GM12891 (cell line): ENCODE data around the gene IQUB.

Experiments
- DNase-seq: peaks from one replicate; pipeline ENCODE4 v3.0.0; 2011; ENCODE audit warnings: low spot score; ENCODE audit not compliant: insufficient read length
- FAIRE-seq: peaks from 2 replicates; lab custom pipeline; 2011; peaks lifted over from hg19 to GRCh38; lab: Jason Lieb, UNC
- PAX5 ChIP-seq: IDR thresholded peaks from 2 replicates; pipeline ENCODE4 v1.6.1; 2011; ENCODE audit warnings: low read length, moderate library complexity, mild to moderate bottlenecking; ENCODE audit not compliant: insufficient read depth, severe bottlenecking
- POLR2A ChIP-seq: IDR thresholded peaks from 2 replicates; pipeline ENCODE4 v1.6.1; 2011; ENCODE audit warnings: low read depth, low read length, control low read depth
- POLR2AphosphoS5 ChIP-seq: IDR thresholded peaks from 2 replicates; pipeline ENCODE4 v1.6.1; 2011; ENCODE audit warnings: low read depth, low read length, control low read depth
- POU2F2 ChIP-seq: IDR thresholded peaks from 2 replicates; pipeline ENCODE4 v1.6.1; 2011; ENCODE audit warnings: low read depth, mild to moderate bottlenecking, control low read depth, low read length, moderate library complexity
- SPI1 ChIP-seq: IDR thresholded peaks from 2 replicates; pipeline ENCODE4 v1.6.1; 2011; ENCODE audit warnings: low read depth, low read length, control low read depth
- TAF1 ChIP-seq: IDR thresholded peaks from 2 replicates; pipeline ENCODE4 v1.6.1; 2011; ENCODE audit warnings: low read depth, low read length, control low read depth

Gene IQUB

GRCh38 chr7:123437447-123437995 is 96.9 kb downstream of the IQUB start:
- FAIRE-seq (no peak), DNase-seq (no peak)
- TF ChIP-seq POLR2AphosphoS5 (no peak), PAX5 (no peak), SPI1 (no peak), POLR2A (no peak), POU2F2 (no peak), TAF1 (no peak)

GRCh38 chr7:123435080-123435700 is 99.2 kb downstream of the IQUB start:
- FAIRE-seq (no peak), DNase-seq (no peak)
- TF ChIP-seq PAX5 (no peak), POU2F2 (no peak), SPI1 (no peak), TAF1 (no peak), POLR2A (no peak), POLR2AphosphoS5 (no peak)

GRCh38 chr7:123433665-123434064 is 100.7 kb downstream of the IQUB start:
- no peak for FAIRE-seq

GRCh38 chr7:123432601-123433000 is 101.8 kb downstream of the IQUB start:
- DNase-seq (no peak), FAIRE-seq (no peak)
- TF ChIP-seq PAX5 = no peak
- TF ChIP-seq TAF1 = no peak
- no peak for TF ChIP-seq POLR2AphosphoS5
- no peak for TF ChIP-seq POU2F2
- no peak for TF ChIP-seq SPI1
- TF ChIP-seq POLR2A = no peak

More at GRCh38 chr7:123433665-123434064, 100.7 kb downstream of the IQUB start:
- TF ChIP-seq TAF1 (no peak), POLR2AphosphoS5 (no peak), POLR2A (no peak), POU2F2 (no peak)
- no peak for DNase-seq

DNA sequence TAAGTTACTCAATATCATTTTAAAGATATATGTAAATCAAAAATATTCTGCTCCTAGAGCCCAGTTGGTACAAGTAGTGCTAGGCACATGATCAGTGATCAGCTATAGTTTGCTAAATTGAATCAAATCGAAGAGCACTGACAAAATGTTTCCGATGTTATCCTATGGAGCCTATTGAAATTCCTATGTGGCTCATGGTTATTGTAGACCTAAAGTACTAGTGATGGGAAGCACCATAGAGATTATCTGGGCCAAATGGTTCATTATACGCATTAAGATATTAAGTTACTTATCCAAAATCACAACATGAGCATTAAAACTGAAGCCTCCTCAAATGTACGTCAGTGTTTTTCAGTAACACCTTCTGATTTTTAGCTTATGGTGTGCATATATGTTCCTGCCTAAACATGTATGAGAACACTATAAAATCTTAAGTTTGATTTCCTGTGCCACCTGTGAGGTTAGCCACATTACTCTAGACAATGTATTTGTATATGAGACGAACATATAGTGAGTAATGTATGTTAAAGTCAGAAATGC is 103.2 kb downstream of the IQUB start:
- TF ChIP-seq SPI1 = no peak
- DNase-seq (no peak), FAIRE-seq (no peak)

GRCh38 chr7:123425246-123425645 is 109.1 kb downstream of the IQUB start:
- TF ChIP-seq POLR2AphosphoS5 (no peak), POLR2A (no peak), SPI1 (no peak), TAF1 (no peak), POU2F2 (no peak), PAX5 (no peak)
- DNase-seq = no peak
- no peak for FAIRE-seq

DNA sequence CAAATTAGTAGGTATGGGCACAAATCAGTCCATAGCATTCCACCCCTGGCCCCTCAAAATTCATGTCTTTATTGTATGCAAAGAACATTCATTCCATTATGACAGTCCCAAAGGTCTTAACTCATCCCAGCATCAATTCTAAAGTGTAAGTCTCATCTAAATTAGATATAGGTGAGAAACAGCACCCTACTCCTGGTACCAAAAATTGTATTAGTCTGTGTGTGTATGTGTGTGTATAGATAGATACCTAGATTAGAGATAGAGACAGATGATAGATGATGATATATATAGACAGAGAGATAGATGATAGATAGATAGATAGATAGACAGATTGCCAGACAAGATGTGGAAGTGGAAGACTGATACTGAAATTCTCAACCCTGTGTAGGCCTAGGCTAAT is 109.9 kb downstream of the IQUB start:
- FAIRE-seq (no peak), DNase-seq (no peak)
- TF ChIP-seq TAF1 (no peak), POLR2AphosphoS5 (no peak), SPI1 (no peak), POLR2A (no peak), PAX5 (no peak), POU2F2 (no peak)

DNA sequence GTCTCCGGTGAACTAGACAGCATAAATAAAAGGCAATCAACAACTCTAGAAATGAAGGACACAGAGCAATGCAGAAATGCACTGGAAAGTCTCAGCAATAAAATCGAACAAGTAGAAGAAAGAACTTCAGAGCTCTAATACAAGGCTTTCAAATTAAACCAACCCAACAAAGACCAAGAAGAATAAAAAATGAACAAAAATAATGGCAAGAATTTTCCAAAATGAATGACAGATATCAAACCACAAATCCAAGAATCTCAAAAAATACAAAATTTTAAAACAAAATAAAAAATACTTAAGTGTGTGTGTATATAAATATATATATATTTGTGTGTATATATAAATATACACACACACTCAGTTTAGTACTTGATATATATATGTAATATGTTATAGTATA is 110.8 kb downstream of the IQUB start:
- FAIRE-seq = no peak
- DNase-seq = no peak
- TF ChIP-seq SPI1 (no peak), PAX5 (no peak), POLR2AphosphoS5 (no peak), POLR2A (no peak), TAF1 (no peak), POU2F2 (no peak)

DNA sequence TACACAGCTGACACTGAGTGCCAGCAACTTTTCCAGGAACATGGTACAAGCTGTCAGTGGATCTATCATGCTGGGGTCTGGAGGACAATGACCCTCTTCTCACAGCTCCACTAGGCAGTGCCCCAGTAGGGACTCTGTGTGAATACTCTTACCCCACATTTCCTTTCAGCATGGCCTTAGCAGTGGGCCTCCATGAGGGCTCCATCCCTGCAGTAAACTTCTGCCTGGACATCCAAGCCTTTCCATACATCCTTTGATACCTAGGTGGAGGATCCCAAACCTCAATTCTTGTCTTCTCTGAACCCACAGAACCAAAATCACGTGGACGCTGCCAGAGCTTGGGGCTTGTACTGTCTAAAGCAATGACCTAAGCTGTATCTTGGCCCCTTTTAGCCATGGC is 116.8 kb downstream of the IQUB start:
- FAIRE-seq (no peak), DNase-seq (no peak)
- no peak for TF ChIP-seq TAF1
- no peak for TF ChIP-seq PAX5
- no peak for TF ChIP-seq POU2F2
- TF ChIP-seq SPI1 = no peak
- TF ChIP-seq POLR2AphosphoS5 = no peak
- no peak for TF ChIP-seq POLR2A

GRCh38 chr7:123415625-123416024 is 118.8 kb downstream of the IQUB start:
- no peak for TF ChIP-seq TAF1
- no peak for TF ChIP-seq POLR2AphosphoS5
- TF ChIP-seq PAX5 = no peak
- TF ChIP-seq POU2F2 = no peak
- TF ChIP-seq POLR2A = no peak
- no peak for TF ChIP-seq SPI1
- no peak for FAIRE-seq
- DNase-seq = no peak
